Measurements from ENCODE around the gene ACAT2.
"Not testable (repeated sequence)": the region's sequence is repeated elsewhere in the genome, so short reads cannot be mapped to it uniquely, and the experiment has no call there.

Gene ACAT2

DNA sequence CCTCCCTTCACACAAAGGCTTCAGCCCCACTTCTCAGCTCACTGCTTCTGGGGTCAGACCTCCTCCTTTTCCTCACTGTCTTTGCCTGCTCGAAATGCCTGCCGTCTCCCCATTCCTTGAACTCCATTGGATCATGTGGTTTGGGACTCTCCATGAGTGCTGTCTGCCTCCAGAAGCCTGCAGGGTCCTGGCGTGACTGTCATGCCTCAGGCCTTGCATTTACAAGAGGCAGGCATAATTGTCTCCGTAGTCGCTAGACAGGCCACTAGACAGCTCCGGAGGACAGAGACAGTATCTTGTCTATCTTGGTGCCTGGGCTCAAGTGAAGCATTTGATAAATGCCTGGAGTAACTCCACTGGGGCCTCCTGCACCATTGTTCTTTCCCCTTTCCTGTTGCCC is 53.6 kb downstream of the ACAT2 start:
- TF ChIP-seq, protein P1, sequence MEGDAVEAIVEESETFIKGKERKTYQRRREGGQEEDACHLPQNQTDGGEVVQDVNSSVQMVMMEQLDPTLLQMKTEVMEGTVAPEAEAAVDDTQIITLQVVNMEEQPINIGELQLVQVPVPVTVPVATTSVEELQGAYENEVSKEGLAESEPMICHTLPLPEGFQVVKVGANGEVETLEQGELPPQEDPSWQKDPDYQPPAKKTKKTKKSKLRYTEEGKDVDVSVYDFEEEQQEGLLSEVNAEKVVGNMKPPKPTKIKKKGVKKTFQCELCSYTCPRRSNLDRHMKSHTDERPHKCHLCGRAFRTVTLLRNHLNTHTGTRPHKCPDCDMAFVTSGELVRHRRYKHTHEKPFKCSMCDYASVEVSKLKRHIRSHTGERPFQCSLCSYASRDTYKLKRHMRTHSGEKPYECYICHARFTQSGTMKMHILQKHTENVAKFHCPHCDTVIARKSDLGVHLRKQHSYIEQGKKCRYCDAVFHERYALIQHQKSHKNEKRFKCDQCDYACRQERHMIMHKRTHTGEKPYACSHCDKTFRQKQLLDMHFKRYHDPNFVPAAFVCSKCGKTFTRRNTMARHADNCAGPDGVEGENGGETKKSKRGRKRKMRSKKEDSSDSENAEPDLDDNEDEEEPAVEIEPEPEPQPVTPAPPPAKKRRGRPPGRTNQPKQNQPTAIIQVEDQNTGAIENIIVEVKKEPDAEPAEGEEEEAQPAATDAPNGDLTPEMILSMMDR (IDR thresholded peaks at IDR 0.05; ENCODE audit: low read depth, low read length, missing control alignments) = no peak
- H3K4me3 ChIP-seq (replicated peaks; ENCODE audit: low read depth, low read length) = no peak overlapping the region
- no peak for DNase-seq (ENCODE audit: extremely low read depth, low read depth)

DNA sequence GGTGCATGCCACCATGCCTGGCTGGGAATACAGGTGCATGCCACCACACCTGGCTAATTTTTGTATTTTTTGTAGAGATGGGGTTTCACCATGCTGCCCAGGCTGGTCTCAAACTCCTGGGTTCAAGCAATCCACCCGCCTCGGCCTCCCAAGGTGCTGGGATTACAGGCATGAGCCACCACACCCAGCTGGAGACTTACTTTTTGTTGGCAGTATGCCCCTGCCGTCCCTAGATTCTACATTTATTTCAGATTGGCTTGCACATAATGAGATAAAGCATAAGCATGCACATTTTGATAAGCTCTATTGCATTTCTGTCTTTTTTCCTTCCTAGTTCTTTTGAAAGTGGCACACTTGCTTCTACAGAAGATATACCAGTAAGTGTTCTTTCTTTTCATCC is 54.9 kb downstream of the ACAT2 start:
- not testable (repeated sequence) for H3K4me3 ChIP-seq (replicated peaks; ENCODE audit: low read depth, low read length); DNase-seq (ENCODE audit: extremely low read depth, low read depth)

DNA sequence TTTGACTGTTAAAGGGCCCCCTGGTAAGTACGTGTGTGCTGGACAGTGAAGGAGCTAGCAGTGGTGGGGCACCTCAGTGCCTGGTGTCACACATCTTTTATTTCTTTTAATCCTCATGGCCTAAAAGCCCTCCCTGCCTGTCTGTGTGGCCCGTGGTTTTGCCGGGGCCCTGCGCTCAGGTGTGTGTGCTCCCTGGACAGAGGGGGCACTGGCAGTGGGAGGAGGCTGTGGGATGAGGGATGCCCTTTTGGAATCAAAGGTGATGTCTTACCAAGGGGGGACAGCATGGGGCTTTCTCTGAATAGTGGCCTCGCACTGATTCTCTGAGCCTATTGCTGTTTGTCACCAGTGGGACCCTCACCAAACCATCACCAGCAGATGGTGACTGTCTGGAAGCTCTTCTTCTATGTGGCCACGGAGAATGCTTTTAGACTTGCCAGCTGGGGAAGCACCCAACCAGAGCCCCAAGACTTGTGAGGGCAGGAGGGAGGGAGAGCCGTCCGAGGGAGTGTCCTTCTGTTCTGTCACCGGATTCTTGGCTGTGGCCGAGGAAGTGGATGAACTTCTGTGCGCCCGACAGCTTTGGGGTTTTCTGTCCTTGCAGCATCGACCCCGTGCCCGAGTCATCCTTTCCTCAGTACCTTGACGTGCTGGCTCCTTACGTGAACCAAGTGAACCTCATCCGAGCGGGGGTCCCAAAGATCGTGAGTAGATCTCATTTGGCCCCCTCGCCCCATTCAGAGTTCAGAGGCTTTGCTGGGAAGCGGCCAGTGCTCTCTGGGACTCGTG is 56.3 kb downstream of the ACAT2 start:
- DNase-seq (ENCODE audit: extremely low read depth, low read depth) = no peak
- H3K4me3 ChIP-seq (replicated peaks; ENCODE audit: low read depth, low read length) = no peak overlapping the region
- TF ChIP-seq, protein P1 (IDR thresholded peaks at IDR 0.05; ENCODE audit: low read depth, low read length, missing control alignments) = no peak

DNA sequence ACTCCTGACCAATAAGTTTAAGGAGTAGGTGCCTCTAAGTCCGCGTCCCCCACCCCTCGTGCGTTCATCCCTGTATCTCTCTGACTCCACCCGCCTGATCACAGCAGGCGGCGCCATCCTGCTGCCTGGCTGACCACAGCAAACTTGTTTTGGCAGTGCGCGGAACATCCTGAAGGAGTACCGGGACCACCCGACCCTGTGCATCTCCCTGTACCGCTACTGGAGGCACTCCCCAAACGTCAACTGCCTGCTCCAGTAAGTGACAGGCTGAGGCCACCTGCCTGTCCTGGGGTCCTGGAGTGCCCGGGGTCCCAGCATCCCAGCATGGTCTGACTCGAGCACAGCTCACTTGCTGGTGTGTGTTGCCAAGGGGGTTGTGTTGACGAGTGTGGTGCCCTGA is 57.3 kb downstream of the ACAT2 start:
- H3K4me3 ChIP-seq (replicated peaks; ENCODE audit: low read depth, low read length) = no peak overlapping the region
- DNase-seq (ENCODE audit: extremely low read depth, low read depth) = no peak
- TF ChIP-seq, protein P1 (IDR thresholded peaks at IDR 0.05; ENCODE audit: low read depth, low read length, missing control alignments) = no peak

DNA sequence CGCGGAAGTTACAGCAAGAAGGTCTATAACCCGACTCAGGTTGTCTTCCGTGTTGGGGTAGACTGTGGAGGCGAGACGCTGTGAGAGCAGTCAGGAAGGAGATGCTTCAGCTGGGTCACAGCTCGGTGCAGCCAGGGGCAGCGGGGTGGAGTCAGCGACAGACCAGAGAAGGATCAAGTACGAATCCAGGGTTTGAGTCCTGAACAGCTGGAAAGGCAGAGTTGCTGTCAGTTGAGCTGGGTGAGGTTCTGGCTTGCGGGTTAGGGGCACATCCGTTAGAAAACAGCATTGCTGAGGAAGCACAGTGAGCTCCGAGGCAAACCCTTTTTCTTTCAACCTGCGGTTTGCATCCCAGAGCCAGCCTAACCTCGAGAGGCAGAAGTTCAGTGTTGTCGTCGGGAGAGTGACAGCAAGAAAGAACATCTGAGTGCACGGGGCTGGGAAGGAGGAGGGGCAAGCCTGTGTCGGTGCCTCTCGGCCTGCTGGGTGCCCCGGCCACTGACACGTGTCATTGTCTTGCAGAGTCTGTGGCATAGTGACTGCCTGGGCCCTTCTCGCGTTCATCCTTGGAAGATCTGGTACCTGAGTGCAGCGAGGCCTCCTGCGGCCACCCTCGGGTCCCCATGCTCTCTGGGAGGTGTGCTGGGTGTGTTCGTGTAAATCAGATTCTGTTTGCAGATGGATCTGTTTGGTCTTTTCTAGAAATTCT is 58.2 kb downstream of the ACAT2 start:
- no peak for DNase-seq (ENCODE audit: extremely low read depth, low read depth)
- H3K4me3 ChIP-seq (replicated peaks; ENCODE audit: low read depth, low read length) = no peak overlapping the region
- TF ChIP-seq, protein P1 (IDR thresholded peaks at IDR 0.05; ENCODE audit: low read depth, low read length, missing control alignments) = no peak

DNA sequence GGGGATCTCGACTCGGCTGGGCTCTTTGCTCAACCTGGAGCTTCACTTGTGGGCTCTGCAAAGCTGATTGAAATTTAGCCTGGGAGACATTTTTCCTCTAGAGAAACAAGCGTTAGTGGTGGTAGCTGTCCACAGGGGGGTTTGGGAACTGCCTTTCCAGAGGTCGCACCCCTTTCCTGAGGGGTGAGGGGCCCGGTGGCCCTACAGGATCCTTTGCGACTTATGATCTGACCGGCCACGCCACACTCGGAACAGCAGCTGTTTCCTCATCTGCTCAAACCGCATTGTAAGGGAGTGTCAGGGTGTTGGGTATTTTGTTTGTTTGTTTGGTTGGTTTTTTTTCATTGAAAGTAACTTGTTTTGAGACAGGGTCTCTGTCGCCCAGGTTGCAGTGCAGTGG is 59.3 kb downstream of the ACAT2 start:
- DNase-seq (ENCODE audit: extremely low read depth, low read depth) = no peak
- no peak overlapping the region for H3K4me3 ChIP-seq (replicated peaks; ENCODE audit: low read depth, low read length)
- TF ChIP-seq, protein P1 (IDR thresholded peaks at IDR 0.05; ENCODE audit: low read depth, low read length, missing control alignments) = no peak

DNA sequence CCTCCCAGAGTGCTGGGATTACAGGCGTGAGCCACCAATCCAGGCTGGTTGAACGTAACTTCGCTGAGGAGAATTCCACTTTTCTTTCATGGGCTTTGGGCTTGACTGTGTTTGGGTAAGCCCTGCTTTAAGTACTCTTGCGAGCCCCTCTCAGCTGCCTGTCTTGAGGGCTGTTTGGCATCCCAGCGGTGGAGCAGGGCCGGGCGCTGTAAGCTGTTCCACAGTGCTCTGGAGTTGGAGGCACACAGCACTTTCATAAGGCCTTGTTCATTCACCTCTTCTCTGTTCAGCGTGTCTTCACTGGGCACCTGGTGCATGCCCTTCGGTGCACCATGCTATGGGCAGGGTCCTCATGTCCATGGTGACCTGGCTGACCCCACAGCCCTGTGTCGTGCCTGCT is 59.9 kb downstream of the ACAT2 start:
- DNase-seq (ENCODE audit: extremely low read depth, low read depth) = no peak
- TF ChIP-seq, protein P1 (IDR thresholded peaks at IDR 0.05; ENCODE audit: low read depth, low read length, missing control alignments) = no peak
- H3K4me3 ChIP-seq (replicated peaks; ENCODE audit: low read depth, low read length) = no peak overlapping the region

Measured in HFF-Myc (cell line).